Measurements from ENCODE around the gene FAM221A.

Gene FAM221A

GRCh38 chr7:23714579-23714978 lies 34.6 kb downstream of the FAM221A start:
- no peak for ATAC-seq
- TF ChIP-seq ZNF8 (CRISPR knock-in tag; IDR thresholded peaks at IDR 0.05): no peak
- TF ChIP-seq ZFP3 (CRISPR knock-in tag; IDR thresholded peaks at IDR 0.05): no peak
- no peak for TF ChIP-seq TSHZ2 (CRISPR knock-in tag; IDR thresholded peaks at IDR 0.05)
- TF ChIP-seq CREB5 (CRISPR knock-in tag; IDR thresholded peaks at IDR 0.05; ENCODE audit: low read depth): no peak
- no peak for TF ChIP-seq ZC3H10 (CRISPR knock-in tag; IDR thresholded peaks at IDR 0.05)
- no peak for TF ChIP-seq RARB (CRISPR knock-in tag; IDR thresholded peaks at IDR 0.05)
- TF ChIP-seq ESRRG (CRISPR knock-in tag; IDR thresholded peaks at IDR 0.05): no peak
- TF ChIP-seq ZNF70 (CRISPR knock-in tag; IDR thresholded peaks at IDR 0.05): no peak
- TF ChIP-seq PPARA (CRISPR knock-in tag; IDR thresholded peaks at IDR 0.05; ENCODE audit: borderline replicate concordance): no peak
- TF ChIP-seq ZNF565 (CRISPR knock-in tag; conservative IDR thresholded peaks at IDR 0.05; ENCODE audit: low read depth): no peak
- TF ChIP-seq ZFP30 (CRISPR knock-in tag; IDR thresholded peaks at IDR 0.05): no peak
- TF ChIP-seq ISL1 (CRISPR knock-in tag; IDR thresholded peaks at IDR 0.05): no peak

- TF ChIP-seq ZC3H10 (CRISPR knock-in tag; IDR thresholded peaks at IDR 0.05): no peak
- TF ChIP-seq ARNTL (CRISPR knock-in tag; IDR thresholded peaks at IDR 0.05; ENCODE audit: borderline replicate concordance, low read depth): no peak
- no peak for TF ChIP-seq SNAI2 (CRISPR knock-in tag; IDR thresholded peaks at IDR 0.05)
- no peak for TF ChIP-seq OSR1 (CRISPR knock-in tag; IDR thresholded peaks at IDR 0.05)
- ATAC-seq: no peak
These were observed 35.1 kb downstream of the FAM221A start for GRCh38 chr7:23715099-23715498.

GRCh38 chr7:23717788-23718187 lies 37.8 kb downstream of the FAM221A start:
- no peak for ATAC-seq
- no peak for TF ChIP-seq CSDC2 (CRISPR knock-in tag; IDR thresholded peaks at IDR 0.05)
- no peak for TF ChIP-seq PATZ1 (CRISPR knock-in tag; IDR thresholded peaks at IDR 0.05; ENCODE audit: borderline replicate concordance)
- no peak for TF ChIP-seq CREB5 (CRISPR knock-in tag; IDR thresholded peaks at IDR 0.05; ENCODE audit: low read depth)
- TF ChIP-seq SNAI2 (CRISPR knock-in tag; IDR thresholded peaks at IDR 0.05): no peak
- no peak for TF ChIP-seq ZC3H10 (CRISPR knock-in tag; IDR thresholded peaks at IDR 0.05)
- TF ChIP-seq OSR1 (CRISPR knock-in tag; IDR thresholded peaks at IDR 0.05): no peak
- TF ChIP-seq PPARA (CRISPR knock-in tag; IDR thresholded peaks at IDR 0.05; ENCODE audit: borderline replicate concordance): no peak
- TF ChIP-seq ZFP3 (CRISPR knock-in tag; IDR thresholded peaks at IDR 0.05): no peak
- no peak for TF ChIP-seq TCF4 (CRISPR knock-in tag; IDR thresholded peaks at IDR 0.05; ENCODE audit: borderline replicate concordance)
- no peak for TF ChIP-seq ZNF8 (CRISPR knock-in tag; IDR thresholded peaks at IDR 0.05)
- no peak for TF ChIP-seq GLIS3 (CRISPR knock-in tag; IDR thresholded peaks at IDR 0.05)
- no peak for TF ChIP-seq ARNTL (CRISPR knock-in tag; IDR thresholded peaks at IDR 0.05; ENCODE audit: borderline replicate concordance, low read depth)
- no peak for TF ChIP-seq TOX (CRISPR knock-in tag; IDR thresholded peaks at IDR 0.05; ENCODE audit: borderline replicate concordance)
- no peak for TF ChIP-seq RARB (CRISPR knock-in tag; IDR thresholded peaks at IDR 0.05)
- no peak for TF ChIP-seq CSRNP3 (CRISPR knock-in tag; IDR thresholded peaks at IDR 0.05)
- no peak for TF ChIP-seq TSHZ2 (CRISPR knock-in tag; IDR thresholded peaks at IDR 0.05)

All from SK-N-SH treated with all-trans-retinoic acid at 6 μM for 48 hours (cell line).